Choroid plexus epithelial cell (primary cell): ENCODE measurements around the gene SORCS1.

Experiments used
- DNase-seq: peaks from one replicate; pipeline ENCODE4 v3.0.0-alpha.2; 2010; ENCODE audit warnings: low read depth
- H3K4me3 ChIP-seq: 2 replicates; pipeline ENCODE4 v1.5.1; 2011; ENCODE audit warnings: low read depth, mild to moderate bottlenecking, control low read depth, low read length, moderate library complexity
- CTCF ChIP-seq: conservative IDR thresholded peaks from 2 replicates; pipeline ENCODE4 v1.5.1; 2011; ENCODE audit warnings: low read depth, mild to moderate bottlenecking, control low read depth, inconsistent platforms, low read length, moderate library complexity

SORCS1 gene

GRCh38 chr10:106757521-106757920, 407.0 kb downstream of the SORCS1 start:
- DNase-seq: no peak
- H3K4me3 ChIP-seq: no peak overlapping the region
- no peak for TF ChIP-seq CTCF

GRCh38 chr10:106751091-106751490, 413.4 kb downstream of the SORCS1 start:
- no peak for DNase-seq
- H3K4me3 ChIP-seq: no peak overlapping the region
- TF ChIP-seq CTCF: no peak

- no peak for DNase-seq
- TF ChIP-seq CTCF: no peak
- H3K4me3 ChIP-seq: no peak overlapping the region
These were observed 417.6 kb downstream of the SORCS1 start for GRCh38 chr10:106746868-106747267.

DNA sequence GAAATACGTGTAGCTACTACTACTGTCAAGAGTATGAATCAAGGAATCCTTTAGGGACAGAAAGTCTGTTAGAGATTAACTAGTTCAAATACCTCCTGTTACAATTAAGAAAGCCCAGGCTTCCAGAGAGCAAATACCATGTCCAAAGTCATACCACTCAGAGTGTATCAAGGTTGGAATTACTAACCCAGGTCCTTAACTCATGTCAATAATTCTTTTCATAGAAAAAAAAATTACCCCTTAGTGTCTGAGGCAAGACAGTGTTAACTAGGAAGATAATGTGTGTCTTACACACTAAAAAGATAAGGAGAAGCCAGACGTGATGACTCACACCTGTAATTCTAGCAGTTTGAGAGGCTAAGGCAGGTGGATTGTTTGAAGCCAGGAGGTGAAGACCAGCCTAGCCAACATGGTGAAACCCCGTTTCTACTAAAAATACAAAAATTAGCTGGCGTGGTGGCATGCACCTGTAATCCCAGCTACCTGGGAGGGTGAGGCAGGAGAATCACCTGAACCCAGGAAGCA, 423.4 kb downstream of the SORCS1 start:
- H3K4me3 ChIP-seq: no peak overlapping the region
- no peak for TF ChIP-seq CTCF
- DNase-seq: no peak

GRCh38 chr10:106740071-106740470, 424.4 kb downstream of the SORCS1 start:
- H3K4me3 ChIP-seq: no peak overlapping the region
- no peak for DNase-seq
- TF ChIP-seq CTCF: no peak

DNA sequence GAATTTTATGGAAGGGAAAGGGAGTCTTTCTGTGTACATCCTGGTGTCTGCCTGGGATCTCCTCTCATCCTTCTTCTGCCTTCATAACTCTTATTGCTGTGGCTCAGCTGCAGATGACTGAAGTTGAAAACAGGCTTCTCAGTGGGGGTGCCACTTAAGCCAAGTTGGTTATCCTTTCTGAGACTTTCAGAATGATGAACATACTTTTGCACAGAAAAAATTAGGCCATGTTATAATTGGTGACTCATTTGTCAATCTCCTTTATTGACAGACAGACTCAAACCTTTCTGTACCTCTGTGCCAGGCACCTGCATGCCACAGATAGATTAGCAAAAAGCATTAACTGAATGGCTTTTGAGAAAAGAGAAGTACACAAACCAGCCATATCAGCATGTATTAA, 430.3 kb downstream of the SORCS1 start:
- H3K4me3 ChIP-seq: no peak overlapping the region
- TF ChIP-seq CTCF: no peak
- DNase-seq: no peak

- DNase-seq: no peak
- no peak for TF ChIP-seq CTCF
- no peak overlapping the region for H3K4me3 ChIP-seq
These were observed 436.3 kb downstream of the SORCS1 start for GRCh38 chr10:106728232-106728631.
